Lower leg skin (tissue), 4 donors: ENCODE data around the gene AGA. TPM values are rescaled to one million over a fixed set of nuclear protein-coding genes. Genes with fewer than 3 reads are reported as not detected.

Experiments used
- DNase-seq, 2 donors: peaks; one replicate each; pipeline ENCODE4 v3.0.0-alpha.2; 2019; ENCODE audit warnings: low spot score in 2 of 2
- H3K4me3 ChIP-seq: fragments of 200-600 bp; sonication (generic); 2 replicates; pipeline ENCODE4 v1.5.1; 2017; ENCODE audit warnings: mild to moderate bottlenecking, low read depth; ENCODE audit not compliant: poor library complexity, severe bottlenecking
- CTCF ChIP-seq, 3 donors: fragments of 450-650 bp; IDR thresholded peaks; one replicate each; pipeline ENCODE4 v1.5.1; 2016; ENCODE audit warnings: antibody characterized with exemption in 3 of 3, mild to moderate bottlenecking in 3 of 3, moderate library complexity in 2 of 3
- POLR2A ChIP-seq, 2 donors: fragments of 450-650 bp; IDR thresholded peaks; one replicate each; pipeline ENCODE4 v1.6.1; 2016 to 2017; ENCODE audit warnings: antibody characterized with exemption in 2 of 2, mild to moderate bottlenecking in 1 of 2, moderate library complexity in 1 of 2
- WGBS, 2 donors: methylation state at CpG; one replicate each; pipeline ENCODE4 v1.1.5; 2018; 5-methylcytosine and 5-hydroxymethylcytosine counted together
- intact Hi-C: fragments of 100-400 bp; cut with DNase I; formaldehyde crosslinking; loops from one replicate; pipeline ENCODE4 v1.15.0; 2023; ENCODE audit warnings: low total_unique reads
- total RNA-seq, 4 donors: library from RNA; depleted of rRNA; stranded (reverse); fragments of >200 nt; gene quantifications; one replicate each; pipeline ENCODE4 v1.1.0, GENCODE V29; 2016

AGA gene
- total RNA-seq, 4 donors from 2014 or later, result 25.8 to 48.1 (median 30.9) TPM

GRCh38 chr4:177447417-177448004 lies 5.3 kb upstream of the AGA start:
- no peak overlapping the region for H3K4me3 ChIP-seq
- DNase-seq, result no peak
- WGBS, 2 donors, result 24 to 41% methylated on average over 1 of the region's 1 CpG
- intact Hi-C loops, result no loop called here
- TF ChIP-seq CTCF (IDR thresholded peaks at IDR 0.05) (no peak), POLR2A (IDR thresholded peaks at IDR 0.05) (no peak)

DNA sequence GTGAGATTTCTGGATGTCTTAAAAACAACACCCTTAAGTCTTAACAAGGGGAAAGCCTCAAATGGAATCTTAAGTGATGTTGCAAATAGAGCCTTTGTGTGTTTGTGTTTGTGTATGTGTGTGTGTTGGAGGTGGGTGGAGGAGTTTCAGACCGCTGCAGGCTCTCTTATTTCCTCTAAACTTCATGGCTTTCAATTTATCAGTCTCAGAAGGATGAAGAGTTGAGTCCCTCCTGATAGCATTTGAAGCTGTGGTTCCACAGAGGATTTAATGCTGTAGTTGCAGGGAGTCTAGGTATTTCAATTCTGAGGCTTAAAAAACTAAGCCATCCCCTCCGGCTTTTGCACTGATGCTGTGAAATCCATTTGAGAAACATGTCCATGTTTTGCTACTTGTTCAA lies 4.3 kb upstream of the AGA start:
- intact Hi-C loops, result no loop called here
- H3K4me3 ChIP-seq, result no peak overlapping the region
- TF ChIP-seq CTCF (IDR thresholded peaks at IDR 0.05) (no peak), POLR2A (IDR thresholded peaks at IDR 0.05) (no peak)
- no peak for DNase-seq
- WGBS, 2 donors, result 70 to 71% methylated on average over 2 of the region's 2 CpGs

DNA sequence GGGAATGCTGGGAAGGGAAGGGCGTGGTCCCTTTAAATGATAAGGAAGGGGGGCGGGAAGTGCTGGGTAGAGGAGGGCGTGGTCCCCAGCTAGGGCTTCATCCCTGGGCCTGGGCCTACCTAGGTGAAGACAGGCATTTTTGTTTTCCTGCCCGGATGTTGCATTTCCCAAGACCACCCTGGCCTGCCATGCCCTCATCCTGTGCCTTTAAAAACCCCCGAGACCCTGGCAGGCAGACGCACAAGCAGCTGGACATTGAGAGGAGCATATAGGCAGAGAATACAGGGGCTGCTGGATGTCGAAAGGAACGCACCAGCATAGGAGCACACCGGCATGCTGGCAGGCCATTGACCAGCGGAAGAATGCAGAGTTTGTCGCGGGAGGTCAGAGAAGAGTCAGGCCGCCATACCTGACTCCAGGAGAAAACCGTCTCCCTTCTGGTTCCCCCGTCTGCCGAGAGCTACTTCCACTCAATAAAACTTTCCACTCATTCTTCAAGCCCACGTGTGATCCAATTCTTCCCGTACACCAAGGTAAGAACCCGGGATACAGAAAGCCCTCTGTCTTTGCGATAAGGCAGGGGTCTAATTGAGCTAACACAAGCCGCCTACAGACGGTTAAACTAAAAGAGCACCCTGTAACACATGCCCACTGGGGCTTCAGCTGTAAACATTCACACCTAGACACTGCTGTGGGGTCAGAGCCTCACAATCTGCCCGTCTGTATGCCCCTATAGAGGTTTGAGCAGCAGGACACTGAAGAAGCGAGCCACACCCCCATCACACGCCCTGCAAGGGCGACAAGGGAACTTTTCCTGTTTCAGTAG lies 2.9 kb upstream of the AGA start:
- no peak overlapping the region for H3K4me3 ChIP-seq
- WGBS, 2 donors, result 92 to 93% methylated on average over 26 of the region's 26 CpGs
- TF ChIP-seq CTCF (IDR thresholded peaks at IDR 0.05), result no peak
- TF ChIP-seq POLR2A (IDR thresholded peaks at IDR 0.05), result no peak
- no peak for DNase-seq
- intact Hi-C loops, result no loop called here

DNA sequence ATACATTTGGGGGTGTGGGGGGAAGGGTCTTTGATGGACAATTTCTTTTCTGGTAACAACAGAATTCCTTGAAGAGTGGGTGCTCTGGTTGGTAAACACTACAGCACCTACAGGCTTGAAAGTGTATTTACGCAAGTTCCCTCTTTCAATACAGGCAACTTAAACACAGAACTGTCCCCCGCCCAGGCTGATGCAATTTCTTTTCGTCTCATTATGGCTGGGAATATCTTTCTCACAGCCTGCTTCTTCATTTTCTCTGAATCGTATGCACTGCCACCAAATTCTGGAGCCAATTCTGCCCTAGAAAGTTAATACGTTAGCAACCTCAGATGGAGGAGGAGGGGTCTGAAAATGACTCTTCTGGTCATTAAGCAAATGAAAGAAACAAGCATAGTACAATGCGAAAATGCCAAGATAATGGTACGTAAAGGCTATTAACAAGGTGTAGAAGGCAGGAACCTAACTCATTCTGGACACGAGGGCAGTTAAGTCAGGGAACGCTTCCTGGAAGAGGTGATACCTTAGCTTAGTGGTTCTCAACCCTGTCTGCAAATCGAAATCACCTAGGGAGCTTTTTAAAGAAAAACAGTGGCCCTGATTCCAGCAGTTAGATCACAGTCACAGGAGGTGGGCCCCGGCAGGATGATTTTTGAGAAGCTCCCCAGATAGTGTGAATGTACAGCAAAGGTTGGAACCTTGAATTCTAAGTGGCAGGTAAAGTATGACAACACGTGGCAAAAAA lies 1.0 kb downstream of the AGA start:
- 39 to 53% methylated on average over 12 of the region's 12 CpGs for whole genome bisulfite sequencing, 2 donors
- intact Hi-C loops, result no loop called here
- TF ChIP-seq CTCF (IDR thresholded peaks at IDR 0.05) (no peak), POLR2A (IDR thresholded peaks at IDR 0.05) (no peak)
- peak overlapping the region; percentile 53 for H3K4me3 ChIP-seq
- DNase-seq, result peak in 1 of 2 donors; percentile 27

DNA sequence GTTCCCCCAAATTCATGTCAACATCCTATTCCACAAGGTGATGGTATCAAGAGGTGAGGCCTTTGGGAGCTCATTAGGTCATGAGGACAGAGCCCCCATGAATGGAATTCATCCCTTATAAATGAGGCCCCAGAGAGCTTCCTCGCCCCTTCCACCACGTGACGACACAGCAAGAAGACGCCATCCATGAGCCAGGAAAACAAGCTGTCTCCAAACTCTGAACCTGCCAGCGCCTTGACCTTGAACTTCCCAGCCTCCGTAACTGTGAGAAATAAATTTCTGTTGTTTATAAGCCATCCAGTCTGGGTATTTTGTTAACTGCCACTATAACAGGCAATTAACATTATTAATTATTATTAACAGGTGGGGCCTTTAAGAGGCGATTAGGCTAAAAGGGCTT lies 5.8 kb downstream of the AGA start:
- no peak for TF ChIP-seq CTCF (IDR thresholded peaks at IDR 0.05)
- TF ChIP-seq POLR2A (IDR thresholded peaks at IDR 0.05), result no peak
- intact Hi-C loops, result no loop called here
- 91 to 97% methylated on average over 7 of the region's 7 CpGs for WGBS, 2 donors
- H3K4me3 ChIP-seq, result no peak overlapping the region
- no peak for DNase-seq
